ENCODE results near the gene CTNNBL1.
"Not testable (repeated sequence)": the region's sequence is repeated elsewhere in the genome, so short reads cannot be mapped to it uniquely, and the experiment has no call there.

The CTNNBL1 gene

GRCh38 chr20:37693635-37694626, at the start of gene CTNNBL1:
Gene CTNNBL1 (plus strand): TSS chr20:37694030. CDS start chr20:37694123, 93 bp downstream.
- DNase-seq: peak; percentile 97

- no peak for DNase-seq
These were observed 49.2 kb upstream of the CTNNBL1 start for GRCh38 chr20:37644605-37645004.

GRCh38 chr20:37647946-37648345, 45.9 kb upstream of the CTNNBL1 start:
- DNase-seq: no peak

- DNase-seq: no peak
These were observed 44.8 kb upstream of the CTNNBL1 start for GRCh38 chr20:37649017-37649416.

GRCh38 chr20:37649676-37650370, 44.0 kb upstream of the CTNNBL1 start:
- DNase-seq: no peak

- no peak for DNase-seq
These were observed 43.2 kb upstream of the CTNNBL1 start for GRCh38 chr20:37650661-37651060.

GRCh38 chr20:37651932-37652331, 41.9 kb upstream of the CTNNBL1 start:
- peak; percentile 12 for DNase-seq

GRCh38 chr20:37656945-37657344, 36.9 kb upstream of the CTNNBL1 start:
- no peak for DNase-seq

- DNase-seq: no peak
These were observed 35.7 kb upstream of the CTNNBL1 start for GRCh38 chr20:37657924-37658804.

- no peak for DNase-seq
These were observed 32.3 kb upstream of the CTNNBL1 start for GRCh38 chr20:37661519-37661918.

- no peak for DNase-seq
These were observed 31.5 kb upstream of the CTNNBL1 start for GRCh38 chr20:37662308-37662707.

GRCh38 chr20:37664595-37664994, 29.2 kb upstream of the CTNNBL1 start:
- not testable (repeated sequence) for DNase-seq

- DNase-seq: no peak
These were observed 25.7 kb upstream of the CTNNBL1 start for GRCh38 chr20:37668166-37668565.

- DNase-seq: peak; percentile 9
These were observed 24.6 kb upstream of the CTNNBL1 start for GRCh38 chr20:37669062-37669772.

- DNase-seq: no peak
These were observed 24.0 kb upstream of the CTNNBL1 start for GRCh38 chr20:37669773-37670236.

GRCh38 chr20:37670351-37670791, 23.5 kb upstream of the CTNNBL1 start:
- DNase-seq: no peak

GRCh38 chr20:37672143-37672542, 21.7 kb upstream of the CTNNBL1 start:
- DNase-seq: no peak

GRCh38 chr20:37673444-37673843, 20.4 kb upstream of the CTNNBL1 start:
- DNase-seq: no peak

- no peak for DNase-seq
These were observed 17.4 kb upstream of the CTNNBL1 start for GRCh38 chr20:37676440-37676839.

GRCh38 chr20:37677969-37678861, 15.6 kb upstream of the CTNNBL1 start:
- no peak for DNase-seq

- DNase-seq: not testable (repeated sequence)
These were observed 14.1 kb upstream of the CTNNBL1 start for GRCh38 chr20:37679751-37680150.
